DOHH2 (cell line): ENCODE measurements around the gene FUT8.
"Not testable (repeated sequence)": the region's sequence is repeated elsewhere in the genome, so short reads cannot be mapped to it uniquely, and the experiment has no call there.

ENCODE experiments used
- H3F3A ChIP-seq: fragments of 200-600 bp; sonication (generic), shearing (Covaris generic); 2 replicates; pipeline ENCODE4 v1.6.0; 2016; ENCODE audit warnings: antibody characterized with exemption, mild to moderate bottlenecking; ENCODE audit not compliant: control insufficient read depth, insufficient read depth
- H3K27ac ChIP-seq: fragments of 200-600 bp; sonication (generic); 2 replicates; pipeline ENCODE4 v1.5.1; 2014; ENCODE audit warnings: low read depth, mild to moderate bottlenecking, low read length, moderate library complexity
- H3K27me3 ChIP-seq: fragments of 200-600 bp; sonication (generic); 2 replicates; pipeline ENCODE4 v1.6.1; 2014; ENCODE audit warnings: mild to moderate bottlenecking, low read length, mixed read lengths; ENCODE audit not compliant: control insufficient read depth
- H3K36me3 ChIP-seq: fragments of 200-600 bp; sonication (generic); 2 replicates; pipeline ENCODE4 v1.6.1; 2014; ENCODE audit warnings: mild to moderate bottlenecking, low read length, moderate library complexity, mixed read lengths; ENCODE audit not compliant: control insufficient read depth
- H3K4me1 ChIP-seq: fragments of 200-600 bp; sonication (generic); 2 replicates; pipeline ENCODE4 v1.6.1; 2014; ENCODE audit warnings: mild to moderate bottlenecking, low read length, mixed read lengths; ENCODE audit not compliant: control insufficient read depth
- H3K4me2 ChIP-seq: fragments of 200-600 bp; sonication (generic); 2 replicates; pipeline ENCODE4 v1.6.0; 2014; ENCODE audit warnings: mild to moderate bottlenecking, low read length, moderate library complexity
- H3K4me3 ChIP-seq: fragments of 200-600 bp; sonication (generic); 2 replicates; pipeline ENCODE4 v1.5.1; 2014; ENCODE audit warnings: mild to moderate bottlenecking, low read length, mixed read lengths
- H3K79me2 ChIP-seq: fragments of 200-600 bp; sonication (generic); 2 replicates; pipeline ENCODE4 v1.6.1; 2014; ENCODE audit warnings: mild to moderate bottlenecking, low read length, mixed read lengths; ENCODE audit not compliant: control insufficient read depth
- H3K9me2 ChIP-seq: fragments of 200-600 bp; sonication (generic); replicated peaks from 2 replicates; pipeline ENCODE4 v1.6.1; 2014; ENCODE audit warnings: mild to moderate bottlenecking, low read length, mixed read lengths; ENCODE audit not compliant: control insufficient read depth
- H3K9me3 ChIP-seq: fragments of 200-600 bp; sonication (generic); 2 replicates; pipeline ENCODE4 v1.6.1; 2014; ENCODE audit warnings: antibody characterized with exemption, low read length, mixed read lengths; ENCODE audit not compliant: control insufficient read depth, insufficient read depth
- H4K20me1 ChIP-seq: fragments of 200-600 bp; sonication (generic); 2 replicates; pipeline ENCODE4 v1.6.0; 2014; ENCODE audit warnings: low read depth, mild to moderate bottlenecking, antibody characterized with exemption, low read length, moderate library complexity; ENCODE audit not compliant: control insufficient read depth, insufficient read depth
- CTCF ChIP-seq: fragments of 200-600 bp; sonication (generic); IDR thresholded peaks from one replicate; pipeline ENCODE4 v1.5.1; 2014; ENCODE audit warnings: antibody characterized with exemption, mild to moderate bottlenecking, low read depth, low read length; ENCODE audit not compliant: poor library complexity, severe bottlenecking
- EZH2phosphoT487 ChIP-seq: fragments of 200-600 bp; sonication (generic); IDR thresholded peaks from 2 replicates; pipeline ENCODE4 v1.6.1; 2017; ENCODE audit warnings: borderline replicate concordance, mild to moderate bottlenecking, antibody characterized with exemption, low read length, moderate library complexity, mixed read lengths

Gene FUT8

GRCh38 chr14:65424531-65424930 is 12.0 kb downstream of the FUT8 start:
- peaks cover 98% of the 10 kb centered on the region for H3K79me2 ChIP-seq

GRCh38 chr14:65425885-65426284 is 13.4 kb downstream of the FUT8 start:
- H3K79me2 ChIP-seq, result peaks cover 98% of the 10 kb centered on the region
- TF ChIP-seq CTCF (no peak), EZH2phosphoT487 (no peak)
- no peaks in the 10 kb centered on the region for H3K9me3 ChIP-seq
- no peaks in the 10 kb centered on the region for H3K27me3 ChIP-seq
- H4K20me1 ChIP-seq, result peaks cover 13% of the 10 kb centered on the region
- no peaks in the 10 kb centered on the region for H3F3A ChIP-seq
- H3K36me3 ChIP-seq, result peaks cover 15% of the 10 kb centered on the region
- no peaks in the 10 kb centered on the region for H3K9me2 ChIP-seq
- peaks cover 39% of the 10 kb centered on the region for H3K4me1 ChIP-seq
- no peak overlapping the region for H3K27ac ChIP-seq
- H3K4me2 ChIP-seq, result 0 out of 2 replicates have a peak overlapping the region, but pooled peaks have one; percentile 4
- H3K4me3 ChIP-seq, result no peak overlapping the region

More at GRCh38 chr14:65424531-65424930, 12.0 kb downstream of the FUT8 start:
- Histone ChIP-seq H3K36me3 (peaks cover 15% of the 10 kb centered on the region), H4K20me1 (peaks cover 13% of the 10 kb centered on the region), H3K9me3 (no peaks in the 10 kb centered on the region), H3K4me2 (no peak overlapping the region), H3K4me1 (peaks cover 39% of the 10 kb centered on the region), H3K9me2 (no peaks in the 10 kb centered on the region), H3K4me3 (no peak overlapping the region), H3F3A (no peaks in the 10 kb centered on the region), H3K27me3 (no peaks in the 10 kb centered on the region), H3K27ac (no peak overlapping the region)
- no peak for TF ChIP-seq EZH2phosphoT487
- TF ChIP-seq CTCF, result no peak

GRCh38 chr14:65426902-65427301 is 14.4 kb downstream of the FUT8 start:
- H3K4me3 ChIP-seq, result peak overlapping the region; percentile 12
- H3K9me2 ChIP-seq, H3K27ac ChIP-seq, H3K9me3 ChIP-seq, H3F3A ChIP-seq, H3K27me3 ChIP-seq: not testable (repeated sequence)
- H3K79me2 ChIP-seq, result peaks cover 96% of the 10 kb centered on the region
- H3K36me3 ChIP-seq, result peaks cover 15% of the 10 kb centered on the region
- peaks cover 13% of the 10 kb centered on the region for H4K20me1 ChIP-seq
- H3K4me2 ChIP-seq, result peak overlapping the region; percentile 35
- peaks cover 39% of the 10 kb centered on the region for H3K4me1 ChIP-seq

GRCh38 chr14:65428691-65429090 is 16.2 kb downstream of the FUT8 start:
- Histone ChIP-seq H3K79me2 (peaks cover 97% of the 10 kb centered on the region), H4K20me1 (peaks cover 12% of the 10 kb centered on the region)

More at GRCh38 chr14:65428691-65429090, 16.2 kb downstream of the FUT8 start:
- H3K4me1 ChIP-seq, result peaks cover 52% of the 10 kb centered on the region
- no peak overlapping the region for H3K4me2 ChIP-seq
- H3K27me3 ChIP-seq, result no peaks in the 10 kb centered on the region
- H3K4me3 ChIP-seq, result no peak overlapping the region
- H3K9me3 ChIP-seq, result no peaks in the 10 kb centered on the region
- H3K27ac ChIP-seq, result no peak overlapping the region
- TF ChIP-seq CTCF, result no peak
- no peak for TF ChIP-seq EZH2phosphoT487
- peaks cover 26% of the 10 kb centered on the region for H3K36me3 ChIP-seq
- H3F3A ChIP-seq, result no peaks in the 10 kb centered on the region
- no peaks in the 10 kb centered on the region for H3K9me2 ChIP-seq
